SHP77 treated with DMSO at 0.1 percent for 48 hours (cell line): Measurements from ENCODE around the gene MTMR11.
"Not testable (repeated sequence)": the region's sequence is repeated elsewhere in the genome, so short reads cannot be mapped to it uniquely, and the experiment has no call there.

Experiments used
- DNase-seq: peaks from one replicate; lab custom pipeline; 2025; lab: John Stamatoyannopoulos, UW

The MTMR11 gene

DNA sequence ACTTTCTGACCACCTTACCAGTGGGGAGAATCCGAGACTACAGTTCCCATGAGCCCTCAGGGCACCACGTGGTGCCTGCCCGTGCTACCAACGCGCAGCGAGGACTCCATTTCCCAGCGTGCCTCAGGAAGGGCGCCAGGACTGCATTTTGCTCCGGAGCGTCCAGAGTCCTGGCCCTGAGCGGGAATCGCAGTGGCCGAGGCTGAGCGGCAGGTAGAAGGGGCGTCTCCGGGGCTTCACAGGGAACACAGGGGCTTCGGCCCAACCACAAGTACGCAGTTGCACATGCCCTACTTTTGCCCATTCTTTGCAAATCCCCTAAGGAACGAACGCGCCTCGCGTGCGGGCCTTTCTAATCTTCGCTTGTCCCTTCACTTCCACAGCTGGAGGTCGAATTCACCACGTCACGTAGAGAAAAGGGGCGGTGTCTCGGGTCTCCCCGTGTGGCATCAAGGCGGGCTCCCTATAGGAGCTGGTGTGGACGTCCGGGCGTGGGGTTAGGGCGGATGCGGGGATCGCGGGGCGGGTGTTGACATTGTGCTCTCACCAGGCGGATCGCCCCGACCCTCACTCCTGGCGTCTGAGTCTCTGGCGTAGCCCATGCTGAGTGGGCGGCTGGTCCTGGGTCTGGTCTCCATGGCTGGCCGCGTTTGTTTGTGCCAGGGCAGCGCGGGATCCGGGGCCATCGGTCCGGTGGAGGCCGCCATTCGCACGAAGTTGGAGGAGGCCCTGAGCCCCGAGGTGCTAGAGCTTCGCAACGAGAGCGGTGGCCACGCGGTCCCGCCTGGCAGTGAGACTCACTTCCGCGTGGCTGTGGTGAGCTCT is 37.0 kb downstream of the MTMR11 start, which contains the start of gene BOLA1:
BOLA1 (plus strand) TSS at position 109 of the 825 bp plus-strand sequence; CDS start at position 601, 492 bp downstream.
- DNase-seq: peak; percentile 98

DNA sequence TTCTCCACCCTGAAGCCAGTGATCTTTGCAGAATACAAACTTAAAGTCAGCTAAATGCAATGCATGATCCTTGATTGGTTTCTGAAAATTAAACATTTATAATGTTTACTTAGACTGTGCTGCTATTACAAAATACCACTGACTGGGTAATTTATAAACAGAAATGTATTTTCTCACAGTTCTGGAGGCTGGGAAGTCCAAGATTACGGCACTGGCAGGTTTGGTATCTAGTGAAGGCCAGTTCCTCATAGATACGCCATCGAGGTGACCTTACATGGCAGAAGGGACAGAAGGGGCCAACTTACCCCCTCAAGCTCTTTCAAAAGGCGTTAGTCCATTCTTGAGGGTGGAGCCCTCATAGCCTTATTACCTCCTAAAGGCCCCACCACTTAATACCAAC is 40.1 kb downstream of the MTMR11 start:
- DNase-seq: no peak

DNA sequence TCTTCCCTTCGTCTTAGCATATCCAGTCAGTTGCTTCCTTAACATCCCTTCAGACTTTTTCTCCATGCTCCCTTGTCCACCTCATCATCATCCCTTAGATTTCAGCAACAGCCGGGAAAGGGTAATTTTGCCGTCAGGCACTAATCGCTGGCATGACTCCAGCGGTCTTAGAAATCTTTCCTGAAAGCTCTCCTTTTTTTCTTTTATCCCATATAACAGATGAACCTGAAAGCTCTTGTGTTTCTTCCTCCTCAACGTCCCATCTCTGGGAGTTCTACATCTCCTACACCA is 47.7 kb downstream of the MTMR11 start:
- DNase-seq: peak; percentile 54

DNA sequence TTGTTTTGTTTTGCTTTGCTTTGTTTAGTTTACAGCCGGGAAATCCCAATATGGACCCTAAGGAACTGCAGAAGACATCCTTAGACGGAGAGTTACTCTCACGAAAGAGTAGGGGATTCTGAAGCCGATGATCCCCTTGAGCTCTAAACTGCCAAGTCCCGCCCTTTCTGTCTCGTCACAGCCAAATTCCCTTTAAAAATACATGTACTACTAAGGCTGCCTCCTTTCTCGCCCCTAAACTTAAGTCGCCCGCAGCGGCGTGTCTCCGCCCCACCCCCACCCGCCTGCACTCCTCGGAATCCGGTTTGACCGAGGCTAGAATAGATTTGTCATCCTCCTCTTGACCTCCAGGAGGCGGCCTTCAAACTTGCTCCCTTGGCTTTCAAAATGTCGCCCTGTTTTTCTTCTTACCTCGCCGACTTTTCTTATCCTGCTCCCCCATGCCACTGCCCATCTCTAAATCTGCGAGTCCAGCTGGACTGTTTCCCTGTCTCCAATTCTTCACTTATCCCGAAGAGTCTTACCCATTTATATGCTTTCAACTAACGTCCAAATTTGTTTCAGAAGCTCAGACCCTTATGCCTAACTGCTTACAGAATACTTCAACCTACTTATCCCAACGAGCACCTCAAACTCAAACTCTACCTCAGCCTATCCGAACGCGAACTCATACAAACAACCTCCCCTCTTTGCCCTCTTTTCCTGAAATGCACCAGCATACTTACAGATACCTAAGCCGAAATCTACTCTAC is 48.3 kb downstream of the MTMR11 start:
- DNase-seq: peak; percentile 99

DNA sequence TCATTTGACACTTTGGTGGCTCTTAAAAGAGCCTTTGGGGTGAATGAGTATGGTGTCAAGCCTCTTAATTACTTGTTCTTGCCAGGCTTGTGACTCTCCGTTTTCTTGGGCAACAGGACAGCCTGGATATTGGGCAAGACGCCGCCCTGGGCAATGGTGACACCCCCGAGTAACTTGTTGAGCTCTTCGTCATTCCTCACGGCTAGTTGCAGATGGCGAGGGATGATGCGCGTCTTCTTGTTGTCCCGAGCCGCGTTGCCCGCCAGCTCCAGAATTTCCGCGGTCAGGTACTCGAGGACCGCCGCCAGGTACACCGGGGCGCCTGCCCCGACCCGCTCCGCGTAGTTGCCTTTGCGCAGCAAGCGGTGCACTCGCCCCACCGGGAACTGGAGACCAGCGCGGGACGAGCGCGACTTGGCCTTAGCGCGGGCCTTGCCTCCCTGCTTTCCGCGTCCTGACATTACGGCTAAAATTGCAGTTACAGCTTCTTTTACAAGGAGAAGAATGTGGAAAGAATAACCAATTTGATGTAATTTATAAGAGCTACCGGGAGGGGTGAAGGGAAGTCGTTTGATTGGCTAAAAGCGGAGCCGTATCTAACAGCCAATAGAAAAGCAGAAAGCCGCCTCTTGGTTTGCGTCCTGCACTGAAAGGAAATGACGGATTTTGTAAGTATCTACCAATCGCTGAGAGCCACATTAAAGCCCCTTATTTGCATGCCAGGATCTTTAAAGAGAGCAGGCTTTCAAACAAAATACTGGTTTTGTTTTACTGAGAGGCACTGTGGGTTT is 49.0 kb downstream of the MTMR11 start:
- peak; percentile 100 for DNase-seq

DNA sequence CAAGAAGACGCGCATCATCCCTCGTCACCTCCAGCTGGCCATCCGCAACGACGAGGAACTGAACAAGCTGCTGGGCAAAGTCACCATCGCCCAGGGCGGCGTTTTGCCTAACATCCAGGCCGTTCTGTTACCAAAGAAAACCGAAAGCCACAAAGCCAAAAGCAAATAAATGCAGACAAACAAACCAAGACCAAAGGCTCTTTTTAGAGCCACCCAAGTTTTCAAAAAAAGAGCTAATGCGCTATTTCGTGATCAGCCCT is 49.6 kb downstream of the MTMR11 start:
- not testable (repeated sequence) for DNase-seq

DNA sequence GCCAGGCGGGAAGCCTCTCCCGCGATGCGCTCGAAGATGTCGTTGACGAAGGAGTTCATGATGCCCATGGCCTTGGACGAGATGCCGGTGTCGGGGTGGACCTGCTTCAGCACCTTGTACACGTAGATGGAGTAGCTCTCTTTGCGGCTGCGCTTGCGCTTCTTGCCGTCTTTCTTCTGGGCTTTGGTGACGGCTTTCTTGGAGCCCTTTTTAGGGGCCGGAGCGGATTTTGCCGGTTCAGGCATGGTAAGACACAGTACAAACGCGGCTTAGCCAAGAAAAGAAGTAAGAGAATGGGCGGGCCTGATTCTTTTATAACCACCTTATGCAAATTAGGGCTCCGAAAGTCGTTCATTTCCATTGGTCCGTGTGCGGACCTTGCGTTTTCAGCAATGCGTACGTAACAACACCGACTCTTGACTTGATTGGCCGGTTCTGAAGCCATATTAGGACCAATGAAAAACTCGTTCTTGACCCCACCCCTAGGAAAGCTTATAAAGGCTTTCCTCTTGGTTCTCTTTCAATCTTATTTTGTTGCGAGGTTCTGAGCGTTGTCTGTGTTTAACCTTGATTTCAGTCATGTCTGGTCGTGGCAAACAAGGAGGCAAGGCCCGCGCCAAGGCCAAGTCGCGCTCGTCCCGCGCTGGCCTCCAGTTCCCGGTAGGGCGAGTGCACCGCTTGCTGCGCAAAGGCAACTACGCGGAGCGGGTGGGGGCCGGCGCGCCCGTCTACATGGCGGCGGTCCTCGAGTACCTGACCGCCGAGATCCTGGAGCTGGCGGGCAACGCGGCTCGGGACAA is 50.1 kb downstream of the MTMR11 start:
- DNase-seq: peak; percentile 100

DNA sequence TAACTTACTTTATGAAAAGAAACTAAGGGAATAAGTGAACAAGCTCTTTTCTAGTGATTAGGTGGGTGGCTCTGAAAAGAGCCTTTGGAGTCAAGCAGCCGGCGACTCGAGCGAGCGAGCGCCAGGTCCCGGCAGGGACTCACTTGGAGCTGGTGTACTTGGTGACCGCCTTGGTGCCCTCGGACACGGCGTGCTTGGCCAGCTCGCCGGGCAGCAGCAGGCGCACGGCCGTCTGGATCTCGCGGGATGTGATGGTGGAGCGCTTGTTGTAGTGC is 50.6 kb downstream of the MTMR11 start:
- not testable (repeated sequence) for DNase-seq

DNA sequence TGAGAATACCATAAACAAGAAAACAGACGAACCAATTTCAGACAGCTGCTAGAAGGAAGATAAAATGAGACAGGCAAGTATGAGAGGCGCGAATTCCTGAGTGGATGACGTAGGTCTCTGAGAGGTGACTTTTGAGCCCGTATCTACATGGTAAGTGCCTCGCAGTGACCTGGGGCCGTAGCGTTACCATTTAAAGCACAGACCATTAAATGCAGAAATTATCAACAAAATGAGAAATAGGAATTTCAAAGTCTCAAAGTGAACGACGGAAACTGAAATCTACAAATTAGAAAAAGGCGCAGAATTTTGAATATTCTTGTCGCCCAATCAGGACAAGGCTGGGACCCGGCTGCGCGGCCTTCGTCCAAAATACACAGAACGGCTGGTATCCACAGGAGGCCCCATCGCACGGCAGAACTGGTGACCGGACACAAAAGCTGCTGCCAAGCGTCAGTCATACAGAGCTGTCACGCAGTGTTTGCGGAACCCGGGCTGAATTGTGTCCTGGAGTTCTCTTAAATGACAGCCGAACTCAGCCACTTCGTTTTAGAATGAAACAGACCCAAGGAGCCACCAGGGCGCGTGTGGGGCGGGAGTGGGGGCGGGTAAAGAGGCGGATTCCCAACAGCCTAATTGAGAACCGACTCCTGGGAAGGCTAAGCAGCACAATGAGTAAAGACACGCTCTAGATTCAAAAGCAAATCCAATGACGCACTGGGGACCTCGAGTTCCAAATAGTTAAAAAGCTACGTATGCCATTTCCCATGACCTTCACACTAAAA is 51.1 kb downstream of the MTMR11 start:
- DNase-seq: peak; percentile 96

DNA sequence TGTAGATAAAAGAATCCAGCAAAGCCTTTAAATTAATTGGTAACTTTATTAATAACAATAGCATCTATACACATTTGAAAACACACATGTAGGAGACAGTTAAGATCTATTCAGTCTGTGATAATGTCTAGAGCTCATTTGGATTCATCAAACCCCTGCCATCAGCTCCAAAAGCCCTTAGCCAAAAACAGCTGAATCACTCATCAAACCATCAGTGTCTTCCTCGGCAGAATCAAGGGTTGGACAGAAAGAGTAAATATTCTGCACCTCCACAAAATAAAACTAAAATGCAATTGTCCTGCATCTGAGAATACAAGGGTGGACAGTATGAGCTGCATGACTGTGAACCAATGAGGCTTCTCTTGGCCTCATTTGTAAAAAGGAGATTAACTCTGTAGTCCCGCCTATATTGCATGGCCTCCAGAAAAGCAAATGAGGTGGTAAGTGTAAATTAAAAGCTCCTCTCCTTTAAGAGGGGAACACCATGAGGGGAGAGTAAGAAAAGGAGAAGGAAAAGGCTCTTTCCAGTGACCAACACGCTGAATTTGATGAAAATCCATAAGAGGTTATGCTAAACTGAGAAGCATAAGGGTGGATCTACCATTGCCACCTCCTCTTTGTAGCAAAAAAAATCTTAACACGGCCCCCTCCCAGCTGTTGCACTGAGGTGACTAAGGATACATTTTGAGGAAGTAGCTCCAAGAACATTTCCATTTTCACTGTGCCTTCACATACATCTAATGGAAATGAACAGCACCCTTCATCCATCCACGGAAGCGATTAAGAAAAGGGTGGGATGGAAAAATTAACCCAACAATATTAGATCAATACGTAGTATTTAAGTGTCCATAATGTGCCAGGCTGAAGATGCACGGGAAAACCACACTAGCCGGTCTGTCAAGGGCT is 52.0 kb downstream of the MTMR11 start:
- DNase-seq: peak; percentile 79

DNA sequence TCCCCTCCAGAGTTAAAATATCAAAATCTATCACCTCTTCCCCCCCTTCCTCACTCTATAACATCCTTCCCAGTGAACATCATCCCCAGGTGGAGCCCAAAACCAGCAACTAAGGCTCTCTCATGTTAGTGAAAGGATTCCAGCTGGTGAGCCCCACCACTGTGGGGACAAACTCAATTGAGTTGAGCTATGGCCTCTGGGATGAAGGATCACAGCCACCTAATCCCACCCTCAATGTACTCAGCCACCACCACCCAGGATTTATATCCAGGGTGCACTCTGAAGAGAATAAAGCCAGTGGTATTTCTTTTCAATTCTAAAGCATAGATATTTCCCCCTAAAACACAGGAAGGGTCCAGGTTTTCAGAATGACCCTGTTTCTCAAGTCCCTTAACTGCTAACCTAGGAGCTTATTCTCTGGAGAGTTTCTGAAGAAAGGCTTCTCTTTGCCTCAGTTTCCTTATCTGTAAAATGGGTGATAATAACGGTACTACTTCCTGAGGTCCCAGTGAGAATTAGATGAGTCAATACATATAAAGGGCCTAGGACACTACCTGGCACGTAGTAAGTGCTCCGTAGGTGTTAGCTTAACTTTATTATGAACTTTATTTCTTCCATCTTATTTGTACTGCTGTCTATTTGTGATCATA is 53.0 kb downstream of the MTMR11 start:
- DNase-seq: no peak

DNA sequence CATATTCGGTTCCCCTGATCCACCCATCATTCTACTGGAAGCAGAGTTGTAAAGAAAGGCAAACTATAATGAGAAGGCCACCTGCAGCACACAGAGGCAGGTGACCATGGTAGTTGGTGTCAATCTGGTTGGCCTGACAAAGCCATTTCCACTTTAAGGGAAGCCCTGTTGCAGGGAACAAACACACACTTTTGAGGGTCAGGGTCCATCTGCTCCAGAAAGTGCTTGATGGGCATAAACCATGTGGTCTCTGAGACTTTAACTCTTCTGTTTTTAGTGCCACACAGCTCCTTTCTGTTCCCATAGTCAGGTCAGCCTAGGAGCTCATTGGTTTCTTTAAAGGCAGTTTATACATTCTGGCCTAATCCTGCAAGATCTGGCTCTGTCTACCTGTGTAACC is 54.8 kb downstream of the MTMR11 start:
- DNase-seq: no peak

DNA sequence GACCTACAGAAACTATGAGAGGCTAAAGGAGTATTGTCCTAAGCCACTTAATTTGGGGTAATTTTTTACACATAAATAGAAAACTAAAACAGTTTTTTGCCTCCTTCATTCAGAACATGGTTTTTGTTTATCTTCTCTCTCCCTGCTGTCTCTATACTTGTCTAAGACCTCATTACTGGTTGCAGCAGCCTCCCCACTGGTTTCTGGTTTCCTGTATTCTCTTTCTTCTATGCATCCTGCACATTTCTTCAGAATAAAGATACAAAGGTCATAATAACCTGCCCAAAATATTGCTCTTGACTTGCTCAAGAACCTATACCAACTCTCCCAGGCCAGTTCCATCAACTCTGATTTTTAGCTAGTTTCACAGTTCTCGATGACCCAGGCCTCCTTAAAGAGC is 57.1 kb downstream of the MTMR11 start:
- DNase-seq: no peak
